PFSK-1 (cell line): ENCODE data around the gene SLC26A11.

Experiments used
- TAF1 ChIP-seq: IDR thresholded peaks from 2 replicates; pipeline ENCODE4 v1.6.1; 2012; ENCODE audit warnings: low read length, control low read depth, borderline replicate concordance; ENCODE audit not compliant: insufficient read depth

The SLC26A11 gene

GRCh38 chr17:80297996-80298560, 77.9 kb downstream of the SLC26A11 start:
- no peak for TF ChIP-seq TAF1
